ENCODE measurements around the gene CARD11. TPM values are rescaled to one million over a fixed set of nuclear protein-coding genes. Genes with fewer than 3 reads are reported as not detected.

CARD11 gene
- total RNA-seq, 1 experiment from 2014 or later: 0.82 TPM

DNA sequence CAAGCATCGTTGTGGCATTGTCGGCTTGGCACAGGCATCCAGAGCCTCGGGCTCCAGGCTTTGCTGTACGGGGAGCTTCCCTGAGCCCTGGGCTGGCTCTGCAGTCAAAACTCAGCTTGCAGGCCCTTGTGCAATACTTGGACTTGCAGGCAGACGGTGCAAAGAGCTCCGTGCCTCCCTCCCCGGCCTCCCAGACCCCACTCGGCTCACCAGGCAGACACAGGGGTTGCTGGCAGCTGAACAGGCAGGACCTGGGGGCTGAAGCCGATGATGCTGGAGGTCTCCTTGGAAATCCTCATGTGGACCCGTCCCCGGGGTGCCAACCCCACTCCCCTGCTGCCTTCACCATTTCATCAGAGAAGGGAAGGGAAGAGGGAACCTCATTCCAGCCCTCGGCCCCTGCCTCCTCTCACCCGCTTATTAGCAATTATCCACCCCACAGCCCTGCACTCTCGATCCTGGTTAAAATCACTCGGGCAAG lies 139.9 kb downstream of the CARD11 start:
- H3K27me3 ChIP-seq (ENCODE audit: control insufficient read depth, insufficient read depth, low read length): no peaks in the 10 kb centered on the region
- no peaks in the 10 kb centered on the region for H3K36me3 ChIP-seq (ENCODE audit: control insufficient read depth, insufficient read depth, low read length)
- intact Hi-C loops (cut with micrococcal nuclease; ENCODE audit: unreplicated experiment): no loop called here
- ChIA-PET POLR2A (no interaction called here), CTCF (no interaction called here)
- no peaks in the 10 kb centered on the region for H3K9me3 ChIP-seq (ENCODE audit: control insufficient read depth, insufficient read depth, low read depth, low read length)
- H3K4me1 ChIP-seq (ENCODE audit: control insufficient read depth, insufficient read depth, low read length): no peaks in the 10 kb centered on the region
- TF ChIP-seq SIN3A (IDR thresholded peaks at IDR 0.05; ENCODE audit: borderline replicate concordance, insufficient read depth, low read depth, low read length) (no peak), TCF7L2 (IDR thresholded peaks at IDR 0.05; ENCODE audit: low read depth, low read length) (no peak), POLR2AphosphoS5 (IDR thresholded peaks at IDR 0.05; ENCODE audit: low read depth, low read length) (no peak)
- TF ChIP-seq, protein P1, sequence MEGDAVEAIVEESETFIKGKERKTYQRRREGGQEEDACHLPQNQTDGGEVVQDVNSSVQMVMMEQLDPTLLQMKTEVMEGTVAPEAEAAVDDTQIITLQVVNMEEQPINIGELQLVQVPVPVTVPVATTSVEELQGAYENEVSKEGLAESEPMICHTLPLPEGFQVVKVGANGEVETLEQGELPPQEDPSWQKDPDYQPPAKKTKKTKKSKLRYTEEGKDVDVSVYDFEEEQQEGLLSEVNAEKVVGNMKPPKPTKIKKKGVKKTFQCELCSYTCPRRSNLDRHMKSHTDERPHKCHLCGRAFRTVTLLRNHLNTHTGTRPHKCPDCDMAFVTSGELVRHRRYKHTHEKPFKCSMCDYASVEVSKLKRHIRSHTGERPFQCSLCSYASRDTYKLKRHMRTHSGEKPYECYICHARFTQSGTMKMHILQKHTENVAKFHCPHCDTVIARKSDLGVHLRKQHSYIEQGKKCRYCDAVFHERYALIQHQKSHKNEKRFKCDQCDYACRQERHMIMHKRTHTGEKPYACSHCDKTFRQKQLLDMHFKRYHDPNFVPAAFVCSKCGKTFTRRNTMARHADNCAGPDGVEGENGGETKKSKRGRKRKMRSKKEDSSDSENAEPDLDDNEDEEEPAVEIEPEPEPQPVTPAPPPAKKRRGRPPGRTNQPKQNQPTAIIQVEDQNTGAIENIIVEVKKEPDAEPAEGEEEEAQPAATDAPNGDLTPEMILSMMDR (IDR thresholded peaks at IDR 0.05): no peak
- TF ChIP-seq, protein P2, sequence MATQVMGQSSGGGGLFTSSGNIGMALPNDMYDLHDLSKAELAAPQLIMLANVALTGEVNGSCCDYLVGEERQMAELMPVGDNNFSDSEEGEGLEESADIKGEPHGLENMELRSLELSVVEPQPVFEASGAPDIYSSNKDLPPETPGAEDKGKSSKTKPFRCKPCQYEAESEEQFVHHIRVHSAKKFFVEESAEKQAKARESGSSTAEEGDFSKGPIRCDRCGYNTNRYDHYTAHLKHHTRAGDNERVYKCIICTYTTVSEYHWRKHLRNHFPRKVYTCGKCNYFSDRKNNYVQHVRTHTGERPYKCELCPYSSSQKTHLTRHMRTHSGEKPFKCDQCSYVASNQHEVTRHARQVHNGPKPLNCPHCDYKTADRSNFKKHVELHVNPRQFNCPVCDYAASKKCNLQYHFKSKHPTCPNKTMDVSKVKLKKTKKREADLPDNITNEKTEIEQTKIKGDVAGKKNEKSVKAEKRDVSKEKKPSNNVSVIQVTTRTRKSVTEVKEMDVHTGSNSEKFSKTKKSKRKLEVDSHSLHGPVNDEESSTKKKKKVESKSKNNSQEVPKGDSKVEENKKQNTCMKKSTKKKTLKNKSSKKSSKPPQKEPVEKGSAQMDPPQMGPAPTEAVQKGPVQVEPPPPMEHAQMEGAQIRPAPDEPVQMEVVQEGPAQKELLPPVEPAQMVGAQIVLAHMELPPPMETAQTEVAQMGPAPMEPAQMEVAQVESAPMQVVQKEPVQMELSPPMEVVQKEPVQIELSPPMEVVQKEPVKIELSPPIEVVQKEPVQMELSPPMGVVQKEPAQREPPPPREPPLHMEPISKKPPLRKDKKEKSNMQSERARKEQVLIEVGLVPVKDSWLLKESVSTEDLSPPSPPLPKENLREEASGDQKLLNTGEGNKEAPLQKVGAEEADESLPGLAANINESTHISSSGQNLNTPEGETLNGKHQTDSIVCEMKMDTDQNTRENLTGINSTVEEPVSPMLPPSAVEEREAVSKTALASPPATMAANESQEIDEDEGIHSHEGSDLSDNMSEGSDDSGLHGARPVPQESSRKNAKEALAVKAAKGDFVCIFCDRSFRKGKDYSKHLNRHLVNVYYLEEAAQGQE (IDR thresholded peaks at IDR 0.05; ENCODE audit: insufficient read depth in 1 of 2, low read depth in 2 of 2, low read length in 1 of 2): no peak
- in situ Hi-C loops (cut with HindIII; ENCODE audit: low pct_unique_long_range_greater_than_20kb, low sequenced_read_pairs): no loop called here
- H3K27ac ChIP-seq (ENCODE audit: low read length): no peak overlapping the region
- ATAC-seq (peak; percentile 47; the same call in 1 of the 2 replicates), DNase-seq (ENCODE audit: low read depth, low spot score) (no peak)
- no TSS peak for BruUV-seq (replicated peaks)
- H3K4me3 ChIP-seq (ENCODE audit: low read depth in 2 of 2, low read length in 2 of 2): no peak overlapping the region

DNA sequence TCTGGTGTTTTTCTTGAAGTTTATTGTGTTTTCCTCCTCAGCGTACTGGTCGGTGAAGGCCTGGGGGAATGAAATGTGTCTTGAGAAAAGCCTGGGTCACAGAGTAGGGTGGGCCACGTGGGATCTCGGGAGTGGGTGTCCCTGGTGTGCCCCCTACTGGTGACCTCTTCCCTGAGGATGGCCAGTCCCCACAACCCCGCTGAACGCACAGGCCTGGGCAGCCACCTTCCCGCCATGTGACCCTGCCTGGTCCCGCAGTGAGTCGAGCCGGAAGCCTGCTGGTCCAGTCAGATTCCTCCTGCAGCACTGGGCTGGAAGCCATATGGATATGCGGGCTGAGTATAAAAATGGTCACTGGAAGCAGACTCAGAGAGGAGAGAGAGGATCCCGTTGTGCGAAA lies 146.6 kb downstream of the CARD11 start:
- CTCF ChIA-PET: no interaction called here
- no TSS peak for BruUV-seq (replicated peaks)

More for the DNA sequence above, 146.6 kb downstream of the CARD11 start:
- POLR2A ChIA-PET: no interaction called here
- no peaks in the 10 kb centered on the region for H3K36me3 ChIP-seq (ENCODE audit: control insufficient read depth, insufficient read depth, low read length)
- no peak overlapping the region for H3K27ac ChIP-seq (ENCODE audit: low read length)
- H3K4me1 ChIP-seq (ENCODE audit: control insufficient read depth, insufficient read depth, low read length): 0 out of 2 replicates have a peak, but pooled peaks cover 3% of the 10 kb centered on the region
- in situ Hi-C loops (cut with HindIII; ENCODE audit: low pct_unique_long_range_greater_than_20kb, low sequenced_read_pairs): no loop called here
- no peak for ATAC-seq
- no peak for DNase-seq (ENCODE audit: low read depth, low spot score)
- no peaks in the 10 kb centered on the region for H3K9me3 ChIP-seq (ENCODE audit: control insufficient read depth, insufficient read depth, low read depth, low read length)
- no peak overlapping the region for H3K4me3 ChIP-seq (ENCODE audit: low read depth in 2 of 2, low read length in 2 of 2)
- intact Hi-C loops (cut with micrococcal nuclease; ENCODE audit: unreplicated experiment): no loop called here
- H3K27me3 ChIP-seq (ENCODE audit: control insufficient read depth, insufficient read depth, low read length): no peaks in the 10 kb centered on the region
- no peak for TF ChIP-seq TCF7L2 (IDR thresholded peaks at IDR 0.05; ENCODE audit: low read depth, low read length)
- TF ChIP-seq, protein P1 (IDR thresholded peaks at IDR 0.05): no peak
- TF ChIP-seq, protein P2 (IDR thresholded peaks at IDR 0.05; ENCODE audit: insufficient read depth in 1 of 2, low read depth in 2 of 2, low read length in 1 of 2): no peak
- TF ChIP-seq SIN3A (IDR thresholded peaks at IDR 0.05; ENCODE audit: borderline replicate concordance, insufficient read depth, low read depth, low read length): no peak
- TF ChIP-seq POLR2AphosphoS5 (IDR thresholded peaks at IDR 0.05; ENCODE audit: low read depth, low read length): no peak
